ENCODE results near the gene BARX1.
"Not testable (repeated sequence)": the region's sequence is repeated elsewhere in the genome, so short reads cannot be mapped to it uniquely, and the experiment has no call there.

Gene BARX1

DNA sequence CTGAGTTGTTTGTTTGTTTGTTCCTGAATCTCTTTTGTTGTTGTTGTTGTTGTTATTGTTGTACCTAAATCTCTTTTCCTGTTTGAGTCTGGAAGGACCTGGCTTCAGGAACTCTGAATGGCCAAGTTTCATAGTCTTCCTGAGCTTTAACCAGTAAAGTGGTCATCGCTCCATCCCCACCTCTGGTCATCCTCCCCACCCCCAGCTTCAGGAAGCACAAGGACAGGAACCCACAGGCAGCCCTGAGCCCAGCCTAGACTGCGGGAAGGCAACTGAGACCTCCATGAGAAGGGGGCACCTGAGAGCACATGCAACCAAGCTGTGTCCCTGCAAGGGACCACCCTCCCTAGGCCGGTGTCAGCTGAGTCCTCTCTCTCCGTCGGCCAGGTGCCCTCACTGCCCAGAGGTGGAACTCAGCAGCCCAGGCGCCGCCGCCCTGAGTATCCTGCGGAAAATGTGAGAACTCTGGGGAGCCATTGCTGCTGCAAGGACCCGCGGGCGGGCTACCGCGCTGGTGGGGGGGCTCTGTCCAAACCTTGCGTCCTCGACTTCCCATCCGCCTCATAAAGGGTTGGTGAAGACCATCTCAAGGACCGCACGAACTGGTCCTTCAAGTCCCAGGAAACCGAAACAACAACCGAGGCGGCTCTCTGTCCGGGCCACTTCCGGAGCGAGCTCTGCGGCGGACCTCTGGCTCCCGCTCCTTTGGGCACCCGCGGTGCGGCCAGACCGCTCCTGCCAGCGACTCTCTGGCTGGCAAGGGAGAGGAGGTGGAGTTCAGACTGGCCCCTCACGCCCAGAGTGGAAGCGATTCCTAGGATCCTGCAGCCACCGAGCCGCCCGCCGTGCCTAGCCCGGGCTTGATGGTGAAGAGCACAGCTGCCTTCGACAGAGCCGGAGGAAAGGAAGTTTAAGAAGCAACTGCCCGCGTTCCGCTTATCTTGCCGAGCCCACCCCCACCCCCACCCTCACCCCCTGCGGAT lies 4.2 kb downstream of the BARX1 start:
- no peak for DNase-seq

DNA sequence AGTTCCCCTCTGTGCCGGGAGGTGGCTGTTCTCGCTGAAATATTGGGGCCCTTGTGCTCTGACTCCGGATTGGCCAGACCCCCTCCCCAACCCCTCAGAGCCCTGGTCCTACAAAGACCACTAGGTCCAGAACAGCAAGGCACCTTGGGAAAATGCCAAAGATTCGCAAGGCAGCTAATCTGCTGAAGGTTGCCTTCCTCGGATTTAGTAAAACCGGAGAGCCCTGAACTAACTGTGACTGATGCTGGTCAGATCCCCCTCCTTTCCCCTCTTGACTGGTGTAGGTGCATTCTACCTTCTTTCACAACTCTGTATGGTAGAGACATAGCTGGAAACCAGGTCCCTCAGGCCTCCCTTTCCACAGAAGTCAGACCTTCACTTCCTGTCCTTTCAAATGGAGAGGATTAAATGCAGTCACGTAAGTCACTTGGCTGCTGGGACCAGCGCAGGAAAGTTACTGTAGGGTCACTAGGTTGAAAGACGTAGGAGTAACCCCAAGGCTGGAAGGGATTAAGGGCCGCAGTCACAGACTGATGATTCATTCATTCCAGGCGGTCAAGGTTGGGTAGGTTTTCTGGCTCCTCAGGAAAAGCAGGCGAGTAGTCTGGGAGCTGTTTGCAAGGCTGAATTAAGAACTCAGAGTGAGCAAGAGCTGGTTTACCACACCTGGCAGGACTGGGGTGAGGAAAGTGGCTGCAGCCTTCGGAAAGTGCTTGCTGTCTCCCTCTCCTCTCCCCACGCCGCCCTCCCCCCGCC lies 5.3 kb downstream of the BARX1 start:
- no peak for DNase-seq

DNA sequence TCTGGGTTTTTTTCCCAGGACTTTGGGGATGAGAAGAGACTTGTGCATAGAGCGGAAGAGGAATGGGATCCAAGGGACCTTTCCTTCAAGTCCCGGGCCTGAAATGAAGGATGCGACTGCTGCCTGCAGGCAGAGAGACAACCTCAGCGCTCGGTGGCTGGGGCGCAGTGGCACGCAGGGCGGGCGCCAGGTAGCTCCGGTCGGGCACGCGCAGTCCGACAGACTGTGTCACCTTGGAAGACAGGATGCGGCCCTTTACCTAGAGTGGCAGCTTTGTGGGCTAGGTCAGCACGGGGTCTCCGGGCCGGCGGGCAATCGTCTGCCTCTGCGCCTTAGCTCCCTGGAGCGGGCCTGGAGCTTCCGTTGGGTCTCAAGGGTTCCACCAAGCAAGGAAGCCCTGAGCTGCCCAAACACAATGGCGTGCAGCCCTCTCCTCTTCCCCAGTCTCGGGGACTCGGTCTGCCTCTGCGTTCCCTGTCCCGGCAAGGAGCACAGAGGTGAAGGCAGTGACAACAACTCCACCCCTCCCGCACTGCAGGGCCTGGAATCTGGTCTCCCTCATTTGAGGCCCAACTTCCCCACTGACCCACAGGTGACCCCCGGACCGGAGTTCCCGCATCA lies 6.0 kb downstream of the BARX1 start:
- DNase-seq, result no peak

DNA sequence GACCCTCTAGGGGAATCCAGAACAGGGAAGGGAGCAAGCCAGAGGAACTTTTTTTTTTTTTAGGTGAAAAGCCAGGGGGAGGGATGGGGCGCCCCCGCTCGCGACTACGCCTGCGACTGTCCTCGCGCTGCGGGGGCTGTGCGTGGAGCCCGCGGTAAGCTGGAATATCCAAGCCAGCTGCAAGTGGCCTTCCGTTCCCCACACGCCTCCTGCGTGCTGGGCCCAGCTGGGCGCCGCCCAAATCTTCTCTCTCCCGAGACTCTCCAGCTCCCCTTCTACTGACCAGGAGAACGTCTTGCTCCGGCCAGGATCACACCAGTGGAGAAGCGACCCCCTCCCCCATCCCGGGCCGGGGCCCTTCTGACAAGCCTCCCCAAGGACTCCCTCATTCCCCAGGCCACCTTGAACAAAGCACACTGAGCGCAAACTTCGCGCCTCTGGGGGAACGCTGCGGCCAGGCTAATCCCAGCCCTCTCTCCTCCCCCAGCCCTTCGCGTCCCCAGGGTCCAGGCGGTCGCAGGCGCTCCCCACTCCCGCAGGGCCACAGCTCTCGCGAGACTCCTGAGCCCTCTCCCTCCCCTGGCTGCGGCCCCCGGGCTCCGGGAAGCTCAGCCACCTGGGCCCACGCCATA lies 6.6 kb downstream of the BARX1 start:
- no peak for DNase-seq

DNA sequence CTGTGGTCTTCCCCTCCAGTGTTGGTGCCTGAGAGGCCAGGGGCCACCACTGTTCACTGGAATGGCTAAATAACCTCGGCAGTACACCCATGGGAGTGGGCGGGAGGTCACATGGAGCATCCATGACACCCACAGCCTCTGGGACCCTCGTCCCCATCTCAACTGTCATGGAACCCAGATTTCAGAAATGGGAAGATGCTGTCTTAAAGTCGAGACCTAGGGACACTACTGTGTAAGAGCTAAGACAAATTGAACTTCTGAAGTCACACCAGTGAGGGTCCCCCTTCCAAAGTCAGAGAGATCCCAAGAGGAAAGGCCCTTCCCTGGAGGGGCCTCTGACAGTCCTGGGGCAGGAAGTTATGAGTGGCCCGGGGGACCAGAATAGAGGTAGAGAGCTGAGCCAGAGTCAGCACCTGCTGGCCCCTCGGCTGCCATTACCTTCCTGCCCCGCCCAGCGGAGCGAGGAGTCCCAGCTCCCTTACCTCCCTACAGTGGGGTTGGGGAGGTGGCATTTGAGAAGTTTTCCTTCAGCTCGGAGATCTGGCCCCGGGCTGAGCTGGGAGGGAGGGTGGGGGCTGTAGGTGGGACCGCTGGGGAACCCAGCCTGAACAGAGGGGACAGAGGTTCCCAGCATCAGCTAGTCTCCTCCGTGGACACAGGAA lies 7.6 kb downstream of the BARX1 start:
- no peak for DNase-seq

DNA sequence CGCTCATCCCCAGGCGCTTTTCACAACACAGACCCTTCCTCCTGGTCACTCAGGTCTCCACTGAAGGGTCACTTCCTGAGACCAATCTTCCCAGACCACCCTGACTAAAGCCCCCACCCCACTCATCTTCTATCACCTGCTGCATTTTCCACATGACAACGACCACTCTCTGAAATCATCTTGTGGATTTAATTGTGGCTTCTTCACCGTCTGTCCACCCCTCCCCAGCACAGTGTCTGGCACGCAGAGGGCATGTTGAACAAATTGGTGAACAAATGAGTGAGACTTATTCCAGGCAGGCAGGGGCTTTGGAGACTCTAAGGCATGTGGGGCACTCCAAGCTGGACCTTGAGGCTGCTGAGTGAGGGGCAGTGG lies 8.8 kb downstream of the BARX1 start:
- DNase-seq, result no peak

DNA sequence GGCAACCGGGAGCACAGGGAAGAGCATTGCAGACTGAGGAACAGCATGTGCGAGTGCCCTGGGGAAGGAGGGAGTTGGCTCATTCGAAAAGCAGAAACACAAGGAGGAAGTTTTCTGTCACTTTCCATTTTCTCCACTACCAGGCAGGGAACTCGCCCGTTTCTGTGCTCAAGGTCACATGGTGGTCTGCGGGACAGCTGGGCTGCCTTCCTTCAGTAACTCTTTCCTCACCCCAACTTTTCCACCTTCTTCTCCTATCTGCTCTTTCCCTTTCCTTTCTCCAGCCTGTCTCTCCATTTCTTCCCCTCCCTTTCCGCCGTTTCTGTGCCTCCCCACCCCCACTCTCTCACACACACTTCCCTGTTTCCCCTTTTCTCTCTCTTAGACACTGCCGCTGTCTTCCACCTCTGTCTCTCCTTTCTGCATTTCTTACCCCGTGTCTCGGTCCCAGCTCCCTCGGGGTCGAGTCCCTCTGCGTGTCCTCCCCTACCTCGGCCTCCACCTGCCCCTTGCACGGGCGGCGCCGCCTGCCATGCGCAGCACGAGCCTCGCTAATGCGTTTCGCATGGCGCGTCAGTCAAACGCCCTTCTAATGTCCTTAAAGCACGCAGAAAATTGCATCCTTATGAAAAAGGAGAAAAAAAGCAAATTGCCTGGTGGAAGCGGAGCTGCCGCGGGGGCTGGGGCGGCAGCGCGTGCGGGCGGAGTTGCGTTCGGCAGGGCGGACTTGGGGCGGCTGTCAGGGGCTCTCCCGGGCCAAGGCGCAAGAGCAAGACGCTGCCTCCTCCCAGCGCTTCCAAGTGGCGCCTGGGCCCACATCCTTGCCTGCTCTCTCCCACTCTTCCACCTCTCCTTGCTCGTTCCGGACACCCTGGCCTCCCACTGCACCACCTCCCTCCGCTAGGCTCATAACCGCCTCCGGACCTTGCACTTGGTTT lies 9.5 kb downstream of the BARX1 start:
- no peak for DNase-seq

DNA sequence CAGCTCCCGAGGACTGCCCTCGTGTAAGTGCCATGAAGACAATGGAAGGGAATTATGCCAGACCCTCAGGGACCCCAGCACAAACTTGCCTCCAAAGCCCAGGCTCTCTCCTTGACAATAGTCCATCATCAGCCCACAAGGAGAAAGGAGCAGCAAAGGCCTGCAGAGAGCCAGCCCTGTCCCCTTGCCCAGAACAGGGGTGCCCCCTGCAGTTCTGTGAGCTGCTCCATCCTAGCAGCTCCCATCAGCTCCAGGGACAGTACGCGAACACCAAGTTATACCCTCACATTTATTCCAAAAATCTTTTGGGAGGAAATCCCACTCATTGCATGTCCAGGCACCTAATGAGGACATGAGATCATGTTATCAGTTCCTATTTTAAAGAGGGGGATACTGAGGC lies 11.1 kb downstream of the BARX1 start:
- DNase-seq, result no peak

DNA sequence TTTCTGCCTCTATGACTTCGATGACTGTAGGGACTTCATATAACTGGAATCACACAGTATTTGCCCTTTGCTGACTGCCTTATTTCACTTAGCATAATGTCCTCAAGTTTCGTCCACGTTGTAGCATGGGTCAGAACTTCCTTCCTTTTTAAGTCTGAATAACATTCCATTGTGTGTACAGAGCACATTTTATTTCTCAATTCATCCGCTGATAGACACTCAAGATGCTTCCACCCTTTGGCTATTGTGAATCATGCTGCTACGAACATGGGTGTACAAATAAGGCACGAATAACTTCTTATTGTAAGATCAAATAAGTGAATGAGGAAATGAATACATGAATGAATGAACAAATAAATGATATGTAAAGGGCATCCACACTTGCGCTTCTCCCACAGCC lies 13.0 kb downstream of the BARX1 start:
- DNase-seq, result no peak

DNA sequence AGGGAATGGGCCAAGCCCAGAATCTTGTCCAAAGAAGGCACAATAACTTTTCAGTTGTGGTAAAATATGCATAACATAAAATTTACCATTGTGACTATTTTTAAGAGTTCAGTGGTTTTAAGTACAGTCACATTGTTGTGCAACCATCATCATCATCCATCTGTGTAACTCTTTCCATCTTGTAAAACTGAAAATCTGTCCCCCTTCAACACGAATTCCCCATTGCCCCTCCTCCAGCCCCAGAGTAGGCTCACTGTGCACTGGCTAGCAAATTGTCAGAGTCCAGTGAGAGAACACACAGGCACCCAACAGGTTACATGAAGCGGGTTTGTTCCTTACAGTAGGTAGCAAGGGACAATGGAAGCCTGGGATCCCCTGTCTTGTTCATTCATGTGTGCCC lies 13.7 kb downstream of the BARX1 start:
- DNase-seq, result no peak

DNA sequence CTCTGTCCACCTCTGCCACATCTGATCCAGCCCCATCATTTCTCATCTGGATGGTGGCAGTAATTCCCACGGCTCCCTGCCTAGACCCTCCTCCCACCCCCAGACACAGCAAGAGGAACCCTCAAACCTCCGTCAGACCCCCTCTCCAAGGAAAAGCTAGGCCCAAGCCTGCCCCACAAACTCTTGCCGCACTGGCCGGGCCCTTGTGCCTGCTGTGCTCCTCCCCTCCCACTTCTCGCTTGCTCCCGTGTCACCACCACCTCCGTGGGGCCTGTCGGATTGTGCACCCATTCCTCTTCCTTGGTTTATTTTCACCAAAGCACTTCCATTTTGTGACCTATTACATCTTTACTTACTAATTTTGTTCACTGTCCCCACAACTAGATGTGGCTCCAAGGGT lies 14.2 kb downstream of the BARX1 start:
- no peak for DNase-seq

DNA sequence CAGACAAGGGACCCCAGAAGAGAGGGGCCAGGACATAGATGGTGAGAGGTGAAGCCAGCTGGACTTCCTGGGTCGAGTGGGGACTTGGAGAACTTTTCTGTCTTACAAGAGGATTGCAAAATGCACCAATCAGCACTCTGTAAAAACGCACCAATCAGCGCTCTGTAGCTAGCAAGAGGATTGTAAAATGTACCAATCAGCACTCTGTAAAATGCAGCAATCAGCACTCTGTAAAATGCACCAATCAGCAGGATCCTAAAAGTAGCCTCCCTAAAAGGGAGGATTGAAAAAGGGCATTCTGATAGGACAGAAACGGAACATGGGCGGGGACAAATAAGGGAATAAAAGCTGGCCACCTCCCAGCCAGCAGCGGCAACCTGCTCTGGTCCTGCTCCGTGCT lies 15.6 kb downstream of the BARX1 start:
- not testable (repeated sequence) for DNase-seq

DNA sequence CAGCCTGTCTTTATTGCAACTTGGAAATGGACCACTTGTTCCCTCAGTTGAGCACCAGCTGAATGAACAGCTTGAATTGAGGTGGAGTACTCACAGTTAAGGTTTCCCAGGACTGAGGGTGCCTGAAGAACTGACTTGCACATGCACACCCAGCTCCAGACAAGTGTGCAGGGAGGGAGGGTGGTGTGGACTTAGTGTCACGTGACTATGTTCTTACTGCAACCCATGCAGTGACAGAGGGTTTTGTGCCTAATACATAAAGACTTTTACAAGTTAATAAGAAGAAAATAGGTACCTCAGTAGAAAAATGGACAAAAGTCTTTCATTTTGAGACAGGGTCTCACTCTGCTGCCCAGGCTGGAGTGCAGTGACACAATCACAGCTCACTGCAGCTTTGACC lies 18.0 kb downstream of the BARX1 start:
- no peak for DNase-seq

DNA sequence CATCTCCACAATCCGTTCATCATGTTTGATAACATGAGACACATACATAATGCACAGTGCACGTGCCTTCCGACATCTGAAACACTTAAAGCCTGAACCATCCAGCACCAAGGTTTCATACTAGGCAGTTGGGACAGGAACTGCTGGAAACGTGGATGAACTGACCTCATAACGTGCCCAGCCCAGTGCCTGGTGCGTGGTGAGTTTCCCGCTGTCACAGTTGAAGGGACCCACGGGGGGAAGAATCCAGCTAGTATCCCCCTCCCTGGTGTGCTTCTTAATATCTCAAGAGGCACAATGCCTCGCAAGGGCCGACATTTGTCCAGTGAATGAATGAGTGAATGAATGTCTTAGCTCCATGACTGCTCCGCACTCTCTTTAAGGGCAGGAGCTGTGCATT lies 23.2 kb downstream of the BARX1 start:
- no peak for DNase-seq

DNA sequence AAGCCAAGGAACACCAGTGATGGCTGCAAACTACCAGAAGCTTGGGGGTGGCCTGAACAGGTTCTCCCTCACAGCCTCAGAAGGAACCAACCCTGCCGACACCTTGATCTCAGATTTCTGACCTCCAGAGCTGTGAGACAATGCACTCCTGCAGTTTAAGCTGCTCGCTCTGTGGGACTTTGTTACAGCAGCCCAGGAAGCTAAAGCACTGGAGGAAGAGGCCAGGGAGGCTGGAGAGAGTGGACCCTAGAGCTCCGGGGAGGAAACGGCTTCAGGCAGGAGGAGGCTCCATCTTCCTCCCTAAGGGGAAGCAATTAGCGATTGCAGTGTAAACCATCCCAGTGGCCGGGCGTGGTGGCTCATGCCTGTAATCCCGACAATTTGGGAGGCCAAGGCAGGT lies 25.1 kb downstream of the BARX1 start:
- no peak for DNase-seq

DNA sequence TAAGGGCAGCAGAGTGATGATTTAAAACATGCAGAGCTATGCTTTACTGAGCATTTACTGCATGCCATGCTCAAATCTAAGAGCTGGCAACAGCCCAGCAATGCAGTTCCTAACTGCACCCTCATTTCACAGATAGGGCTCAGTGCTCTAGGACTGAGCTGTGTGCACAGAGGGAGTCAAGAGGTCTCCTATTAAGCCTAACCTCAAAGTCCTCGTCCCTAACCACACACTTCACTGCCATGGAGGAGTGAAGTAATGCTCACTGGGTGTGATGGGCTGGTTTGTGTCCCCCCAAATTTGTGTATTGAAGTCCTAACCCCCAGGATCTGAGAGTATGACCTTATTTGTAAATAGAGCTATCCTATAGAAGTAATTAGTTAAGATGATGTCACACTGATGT lies 25.9 kb downstream of the BARX1 start:
- DNase-seq, result no peak

DNA sequence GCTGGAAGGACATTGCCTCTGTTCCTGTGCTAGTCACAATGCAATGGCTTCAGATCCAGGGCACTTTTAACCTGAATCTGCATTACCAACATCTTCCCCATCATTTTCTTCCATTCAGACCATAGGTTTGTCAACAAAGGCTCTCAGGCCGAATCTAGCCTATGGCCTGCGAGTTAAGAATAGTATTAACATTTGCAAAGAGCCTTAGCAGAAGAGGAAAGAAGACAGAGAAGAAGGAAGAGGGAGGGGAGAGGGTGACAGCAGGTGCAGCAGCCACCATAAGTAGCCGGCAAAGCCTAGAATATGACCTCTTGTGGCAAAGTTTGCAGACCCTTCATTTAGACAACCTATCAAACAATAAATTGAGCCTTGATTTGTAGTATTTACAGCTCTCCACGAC lies 32.6 kb downstream of the BARX1 start:
- DNase-seq, result no peak

DNA sequence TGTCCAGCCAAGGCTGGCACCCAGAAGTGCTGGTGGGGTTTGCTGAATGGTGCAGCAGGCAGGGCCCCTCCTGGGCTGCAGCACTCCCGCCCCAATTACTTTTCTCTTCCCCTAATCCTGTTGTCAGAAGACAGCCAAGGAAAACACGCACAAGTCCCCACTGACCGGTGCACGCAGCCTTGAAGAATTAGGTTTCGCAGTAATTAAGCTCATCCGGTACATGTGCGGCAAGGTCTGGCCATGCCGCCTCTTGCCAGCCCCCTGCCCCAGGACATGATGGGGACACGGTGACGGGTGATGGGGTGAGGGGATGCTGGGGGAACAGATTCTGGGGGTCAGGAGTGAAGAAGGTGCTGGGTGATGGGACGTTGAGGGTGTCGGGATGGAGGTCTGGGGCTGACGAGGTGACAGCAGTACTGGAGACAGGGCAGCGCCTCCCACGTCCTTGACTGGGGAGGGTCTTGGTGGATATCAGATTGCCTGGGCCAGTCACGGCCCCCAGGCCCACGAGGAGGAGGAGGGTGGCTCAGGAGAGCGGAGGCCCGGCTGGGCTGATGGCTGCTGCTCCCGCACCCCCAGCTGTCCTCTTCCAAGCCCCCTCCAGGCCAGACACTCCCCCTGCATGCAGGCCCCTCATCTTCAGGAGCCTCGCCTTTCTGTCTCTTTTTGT lies 34.9 kb downstream of the BARX1 start:
- DNase-seq, result no peak

DNA sequence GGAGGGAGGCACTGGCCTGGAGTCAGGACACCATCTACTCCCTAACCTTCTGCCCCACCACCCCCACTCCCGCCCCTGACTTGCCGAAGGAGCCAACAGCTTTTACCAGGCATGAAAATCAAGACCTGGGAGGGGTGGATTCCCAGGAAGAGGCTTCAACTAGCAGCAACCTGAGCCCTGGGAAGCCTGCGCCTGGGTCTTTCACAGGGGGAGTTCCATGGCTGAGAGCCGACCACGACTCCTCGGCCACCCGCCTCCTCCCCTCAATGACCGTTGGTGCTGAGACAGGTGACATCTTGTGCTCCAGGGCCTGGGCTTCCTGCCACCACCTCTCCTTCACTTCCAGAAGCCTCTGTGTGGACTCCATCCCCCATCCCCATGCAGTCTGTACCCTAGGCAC lies 37.1 kb downstream of the BARX1 start:
- no peak for DNase-seq

DNA sequence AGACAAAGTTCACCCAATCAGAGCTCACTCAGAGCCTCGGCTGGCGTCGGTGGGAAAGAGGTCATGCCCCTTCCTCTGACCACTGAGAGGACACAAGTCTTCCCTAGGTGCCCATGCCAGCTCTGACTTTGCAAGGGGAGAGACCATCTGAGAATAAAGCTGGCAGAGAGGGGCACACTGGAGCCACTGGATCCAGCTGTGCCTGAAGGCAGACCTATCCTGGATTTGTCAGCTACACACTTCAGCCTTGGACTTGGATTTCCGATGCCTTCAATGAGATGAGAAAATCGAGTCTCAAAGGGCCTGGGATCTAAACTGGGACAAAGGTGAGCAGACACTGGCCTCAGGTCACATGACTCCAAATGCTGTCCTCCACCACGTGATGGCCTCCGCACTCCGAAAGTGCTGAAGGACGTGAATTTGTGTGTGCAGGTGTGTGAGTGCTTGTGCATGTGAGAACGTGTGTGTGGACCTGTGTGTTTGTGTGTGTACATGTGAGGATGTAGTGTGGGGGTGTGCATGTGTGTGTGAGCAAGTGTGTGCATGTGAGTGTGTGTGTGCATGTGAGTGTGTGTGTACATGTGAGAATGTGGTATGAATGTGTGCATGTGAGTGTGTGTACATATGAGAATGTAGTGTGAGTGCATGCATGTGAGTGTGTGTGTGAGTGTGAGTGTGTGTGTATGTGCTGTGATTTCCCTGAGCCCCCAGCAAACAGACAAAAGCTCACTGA lies 37.9 kb downstream of the BARX1 start:
- no peak for DNase-seq
